SH-SY5Y (cell line): ENCODE measurements around the gene NKAIN2.

Experiments used
- GATA2 ChIP-seq: IDR thresholded peaks from 2 replicates; pipeline ENCODE4 v1.6.1; 2011; ENCODE audit warnings: mild to moderate bottlenecking, low read depth, low read length
- GATA3 ChIP-seq: IDR thresholded peaks from 2 replicates; pipeline ENCODE4 v1.6.1; 2011; ENCODE audit warnings: low read depth, mild to moderate bottlenecking, low read length, moderate library complexity

GRCh38 chr6:124080483-124080882, 276.8 kb downstream of the NKAIN2 start:
- TF ChIP-seq GATA3, result no peak
- no peak for TF ChIP-seq GATA2
